RKO (cell line): ENCODE measurements around the gene WNT5A.
"Not testable (repeated sequence)": the region's sequence is repeated elsewhere in the genome, so short reads cannot be mapped to it uniquely, and the experiment has no call there.

ENCODE experiments used
- DNase-seq: peaks from one replicate; pipeline ENCODE4 v3.0.0-alpha.2; 2016; ENCODE audit warnings: low spot score

Gene WNT5A

DNA sequence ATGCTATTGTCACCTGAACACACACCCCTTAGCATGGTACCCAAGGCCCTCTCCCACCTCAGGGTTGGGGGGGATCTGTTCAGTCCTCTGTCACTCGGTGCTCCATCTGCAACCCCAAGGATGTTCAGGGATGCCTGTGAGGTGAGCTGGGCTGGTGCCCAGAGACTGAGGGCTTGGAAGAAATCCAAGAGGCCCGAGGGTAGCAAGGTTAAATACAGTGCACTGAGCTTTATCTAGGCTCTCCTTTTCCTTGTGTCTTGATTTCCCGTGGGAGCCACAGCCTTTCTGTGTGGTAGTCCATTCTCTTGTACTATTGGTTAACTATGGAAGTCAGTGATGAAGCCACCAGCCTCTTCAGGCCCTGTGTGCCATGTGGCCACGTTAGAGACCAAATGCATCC is 18.7 kb upstream of the WNT5A start:
- DNase-seq, result no peak

DNA sequence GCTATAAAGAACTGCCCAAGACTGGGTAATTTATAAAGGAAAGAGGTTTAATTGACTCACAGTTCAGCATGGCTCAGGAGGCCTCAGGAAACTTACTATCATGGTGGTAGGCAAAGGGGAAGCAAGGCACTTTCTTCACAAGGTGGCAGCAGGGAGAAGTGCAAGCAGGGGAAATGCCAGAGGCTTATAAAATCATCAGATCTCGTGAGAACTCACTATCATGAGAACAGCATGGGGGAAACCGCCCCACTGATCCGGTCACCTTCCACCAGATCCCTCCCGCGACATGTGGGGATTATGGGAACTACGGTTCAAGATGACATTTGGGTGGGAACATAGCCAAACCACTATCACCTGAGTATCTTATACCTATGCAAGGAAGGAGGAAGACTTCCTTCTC is 18.0 kb upstream of the WNT5A start:
- not testable (repeated sequence) for DNase-seq

DNA sequence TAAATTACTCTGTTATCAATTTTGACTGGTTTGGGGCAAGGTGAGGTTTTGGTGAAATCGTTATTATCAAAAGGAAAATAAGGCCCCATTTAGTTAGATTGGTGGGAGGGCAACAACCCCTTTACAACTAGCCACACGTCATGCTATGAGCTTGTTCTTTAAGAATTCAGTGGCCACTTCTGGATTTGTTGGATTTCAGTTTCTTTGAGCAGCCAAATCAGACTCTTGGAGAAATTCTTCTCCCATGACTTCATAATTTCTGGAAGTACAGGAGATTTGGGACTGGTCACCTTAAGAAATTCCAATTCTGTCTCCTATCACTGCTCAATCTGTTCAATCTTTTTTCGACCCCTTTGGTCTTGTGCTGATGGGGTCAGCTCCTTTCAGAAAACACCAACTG is 14.8 kb upstream of the WNT5A start:
- no peak for DNase-seq

GRCh38 chr3:55500555-55501330 is 13.6 kb upstream of the WNT5A start:
- no peak for DNase-seq

- DNase-seq, result no peak
These were observed 11.4 kb upstream of the WNT5A start for GRCh38 chr3:55498520-55498919.

DNA sequence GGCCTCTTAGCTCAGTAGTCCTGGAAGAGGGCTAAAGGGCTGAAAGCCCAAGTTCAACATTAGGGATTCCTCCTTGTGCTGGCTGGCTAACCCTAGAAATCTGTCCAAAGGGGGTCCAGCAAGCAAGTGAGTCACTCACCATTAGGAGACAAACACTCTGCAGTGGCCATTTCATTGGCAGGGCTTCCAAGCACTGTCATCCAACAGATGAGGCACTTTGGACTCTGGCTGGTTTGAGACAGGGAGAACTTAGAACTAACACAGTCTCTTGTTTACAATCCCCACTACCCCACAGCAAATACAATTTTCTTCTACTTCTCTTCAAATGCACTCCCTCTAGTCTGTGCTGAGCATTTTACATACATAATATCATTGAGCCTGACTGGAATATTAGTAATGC is 10.1 kb upstream of the WNT5A start:
- no peak for DNase-seq

GRCh38 chr3:55494976-55495375 is 7.9 kb upstream of the WNT5A start:
- DNase-seq, result no peak

DNA sequence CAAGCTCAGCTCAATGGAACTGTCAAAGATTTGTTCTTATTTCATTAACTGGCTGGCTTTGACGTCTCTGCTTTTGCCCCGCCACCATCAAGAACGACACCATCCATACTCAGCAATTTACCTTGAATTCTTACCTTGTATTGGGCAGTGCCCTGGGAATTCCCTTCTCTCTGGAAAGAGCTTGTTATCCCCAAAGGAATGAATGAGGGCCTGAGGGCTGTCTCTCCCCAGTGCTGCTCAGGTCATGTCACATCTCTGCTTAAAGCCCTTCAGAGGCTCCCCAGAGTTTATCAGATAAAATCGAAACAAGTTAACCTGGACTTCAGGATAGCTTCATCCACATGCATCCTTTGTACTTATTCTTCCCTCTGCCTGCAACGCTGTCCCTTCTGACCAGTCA is 5.9 kb upstream of the WNT5A start:
- DNase-seq, result no peak

DNA sequence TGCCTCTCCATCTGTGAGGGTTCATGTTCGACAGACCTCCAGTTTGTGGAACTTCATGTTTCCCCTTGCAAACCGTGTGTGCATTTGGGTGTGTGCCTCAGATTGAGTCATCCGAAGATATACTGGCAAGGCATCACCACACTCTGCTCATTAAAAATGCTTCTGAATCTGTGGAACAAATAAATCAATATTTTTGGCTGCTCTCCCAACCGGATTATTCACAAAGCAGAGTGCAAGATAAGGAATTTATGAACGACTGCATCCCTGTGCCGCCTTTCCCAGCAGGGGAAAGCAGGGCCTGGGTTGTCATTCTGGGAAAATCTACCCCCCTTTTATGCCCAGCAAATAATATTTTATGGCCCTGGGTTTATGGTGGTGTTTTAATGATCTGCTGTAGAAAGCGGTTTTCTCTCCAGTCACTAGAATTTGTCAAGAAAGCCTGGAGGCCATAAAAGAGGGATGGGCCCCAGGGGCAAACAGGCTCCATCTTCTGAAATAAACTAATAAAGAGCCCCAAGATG is 4.2 kb upstream of the WNT5A start:
- no peak for DNase-seq

- no peak for DNase-seq
These were observed 3.3 kb upstream of the WNT5A start for GRCh38 chr3:55490276-55490913.

DNA sequence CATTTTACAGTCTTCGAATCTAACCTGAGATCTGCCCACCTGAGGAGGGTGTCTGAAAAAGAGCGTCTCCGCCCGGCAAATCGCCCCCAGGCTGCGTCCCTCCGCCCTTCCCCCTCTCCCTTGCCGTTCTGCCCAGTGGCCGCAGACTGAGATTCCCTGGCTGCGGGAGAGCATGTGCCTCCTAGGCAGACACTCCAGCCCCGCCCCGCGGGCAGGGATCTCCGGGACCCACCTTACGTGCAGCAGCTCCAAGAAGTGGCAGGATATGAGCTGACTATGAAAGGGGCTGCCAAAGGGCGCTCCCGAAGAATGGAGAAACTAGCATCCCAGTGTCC is 2.7 kb upstream of the WNT5A start:
- no peak for DNase-seq

GRCh38 chr3:55488398-55489055 is 1.4 kb upstream of the WNT5A start:
- DNase-seq, result no peak

DNA sequence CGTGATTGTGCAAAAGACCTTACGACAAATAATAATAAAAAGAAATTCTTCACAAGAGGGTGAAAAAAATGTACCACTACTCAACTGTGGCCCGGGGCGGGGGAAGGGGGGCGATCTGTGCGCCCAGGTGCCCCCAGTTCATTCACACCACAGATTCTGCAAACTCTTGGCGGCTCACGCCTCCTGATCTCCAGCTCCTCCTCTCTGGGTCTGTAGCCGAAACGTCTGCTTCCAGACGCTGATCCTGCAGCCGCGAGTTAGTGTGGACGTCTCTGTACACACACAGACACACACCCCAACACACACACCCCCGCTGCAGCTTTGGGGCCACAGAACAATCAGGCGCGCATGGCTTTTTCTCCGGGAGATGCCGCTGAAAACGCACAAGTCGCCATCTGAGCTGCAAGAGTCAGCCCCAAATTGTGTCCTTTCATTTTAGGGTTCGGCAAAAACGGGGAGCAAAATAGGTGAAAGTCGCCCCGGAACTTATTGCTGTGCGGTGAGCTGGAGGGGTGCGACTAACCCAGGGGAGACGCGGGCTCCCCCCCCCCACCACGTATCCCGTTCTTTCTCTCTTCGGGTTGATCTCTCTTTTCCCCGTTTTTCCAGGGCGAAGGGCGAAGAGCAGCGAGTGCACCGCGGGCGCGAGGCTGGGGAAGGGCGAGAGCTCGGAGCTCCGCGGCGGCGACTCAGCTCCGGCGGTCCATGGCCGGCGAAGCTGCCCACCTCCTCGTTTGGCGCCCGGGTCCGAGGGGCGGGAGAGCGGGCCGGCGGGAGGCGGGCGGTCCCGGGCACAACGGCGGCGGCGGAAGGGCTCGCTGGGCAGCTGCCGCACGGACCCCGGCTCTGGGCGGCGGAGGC is 505 bp upstream of the WNT5A start:
- no peak for DNase-seq

GRCh38 chr3:55486101-55486856 is 827 bp downstream of the WNT5A start:
- no peak for DNase-seq

DNA sequence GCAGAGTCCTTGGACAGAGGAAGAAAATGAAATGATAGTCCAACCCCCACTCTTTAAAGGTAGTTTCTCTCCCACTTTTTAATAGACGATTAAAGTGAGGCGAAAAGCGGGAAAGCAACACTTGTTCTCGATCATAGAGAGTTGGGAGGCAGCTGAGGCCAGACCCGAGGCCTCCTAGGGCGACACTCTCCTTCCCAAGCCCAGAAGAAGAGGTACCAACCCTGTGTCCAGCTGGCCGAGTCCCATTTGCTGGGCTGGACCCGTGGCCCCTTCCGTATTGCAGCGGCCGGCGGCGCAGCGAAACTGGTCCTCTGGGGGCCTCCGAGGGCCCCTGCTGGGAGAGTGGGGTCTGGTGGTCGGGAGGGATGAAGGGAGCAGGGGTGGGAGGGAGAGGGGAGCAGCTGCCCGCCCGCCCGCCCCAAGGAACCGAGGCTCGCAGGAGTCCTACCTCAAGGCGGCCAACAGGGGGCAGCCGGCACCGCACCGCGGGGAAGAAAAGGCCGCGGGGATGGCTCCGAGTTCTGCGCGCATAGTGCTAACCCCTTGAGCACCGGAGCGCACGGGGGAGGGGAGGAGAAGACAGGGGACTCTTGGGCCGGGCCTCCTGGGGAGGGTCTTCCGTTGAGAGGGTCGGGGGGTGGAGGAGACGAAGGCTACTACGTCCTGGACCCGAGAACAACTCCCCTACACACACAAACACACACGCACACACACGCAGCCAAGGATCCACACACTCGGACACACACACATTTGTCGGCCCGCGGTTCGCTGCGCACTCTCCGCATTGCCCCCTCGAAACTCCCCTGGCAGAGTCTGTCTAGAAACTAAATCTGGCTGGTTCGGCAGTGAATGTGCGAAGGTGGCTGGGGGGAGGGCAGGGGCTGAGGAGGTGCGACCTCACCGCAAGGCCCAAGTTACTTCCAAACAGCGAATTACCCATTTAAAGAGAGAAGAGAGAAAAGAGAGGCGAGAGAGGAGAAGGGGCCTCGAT is 2.0 kb downstream of the WNT5A start:
- DNase-seq, result no peak

DNA sequence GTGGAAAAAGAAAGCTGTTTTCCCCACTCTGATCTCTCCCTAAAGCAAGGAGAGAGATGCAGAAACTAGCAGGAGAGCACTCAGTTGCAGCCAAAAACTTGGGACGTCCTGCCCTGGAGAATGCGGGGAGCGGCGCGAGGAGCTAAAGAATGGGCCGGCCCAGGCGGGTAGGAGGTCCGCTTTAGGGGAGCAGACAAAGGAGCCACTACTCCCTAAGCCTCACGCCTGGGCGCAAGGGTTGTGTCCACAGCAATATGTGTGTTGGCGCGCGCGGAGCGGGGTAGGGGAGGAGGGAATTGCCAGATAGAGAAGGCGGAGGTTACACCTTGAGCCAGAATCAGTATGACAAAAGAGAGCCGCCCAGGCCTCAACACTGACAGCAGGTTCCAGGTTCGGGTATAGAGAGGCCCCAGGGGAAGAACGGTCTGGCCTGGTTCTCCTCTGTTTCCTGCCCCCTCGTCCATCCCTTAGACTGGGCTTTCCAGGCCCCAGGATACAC is 2.9 kb downstream of the WNT5A start:
- no peak for DNase-seq

DNA sequence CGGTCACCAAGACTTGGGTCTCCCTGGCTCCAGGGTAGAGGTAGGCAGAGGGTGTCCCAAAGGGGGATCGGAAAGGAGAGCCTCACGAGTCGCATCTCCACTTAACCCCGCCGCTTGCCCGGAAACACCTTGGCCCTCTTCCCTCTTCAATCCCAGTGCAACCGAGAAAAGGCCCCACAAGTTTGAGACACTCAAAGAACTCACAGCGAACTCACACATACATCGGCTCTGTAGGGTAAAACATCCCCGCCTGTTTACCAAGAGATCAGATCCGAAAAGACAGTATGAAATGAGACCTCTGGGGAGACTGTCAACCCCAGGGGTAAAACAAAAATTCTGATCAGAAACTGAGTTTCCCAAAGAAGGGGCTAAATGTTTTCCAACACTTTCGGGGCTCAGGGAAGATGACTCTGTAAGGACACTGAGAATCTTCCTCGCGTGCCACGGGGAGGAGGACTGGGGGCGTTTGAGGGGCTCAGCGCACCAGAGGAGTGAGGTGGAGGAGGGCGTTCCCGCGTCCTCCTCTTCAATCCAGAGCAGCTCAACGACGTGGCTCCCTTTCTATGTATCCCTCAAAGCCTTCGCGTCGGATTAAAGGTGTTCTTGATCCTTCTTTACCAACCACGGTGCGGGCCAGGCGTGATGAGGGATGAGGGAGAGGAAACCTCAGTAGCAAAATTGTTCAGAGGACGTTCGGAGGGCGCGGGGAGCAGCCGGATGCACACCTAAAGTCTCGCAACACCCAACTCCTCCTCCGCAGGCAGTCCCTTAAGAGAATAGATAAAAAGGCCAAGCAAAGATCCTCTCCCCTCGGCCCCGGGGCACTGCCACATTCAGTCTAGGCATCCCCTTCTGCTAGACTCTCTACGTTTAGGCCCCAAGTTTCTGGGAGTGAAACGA is 3.7 kb downstream of the WNT5A start:
- DNase-seq, result no peak

- no peak for DNase-seq
These were observed 4.5 kb downstream of the WNT5A start for GRCh38 chr3:55482496-55483195.
